ENCODE measurements around the gene RDH13. TPM values are rescaled to one million over a fixed set of nuclear protein-coding genes. Genes with fewer than 3 reads are reported as not detected.

The RDH13 gene
- total and polyA plus RNA-seq, 2 of the 8 experiments (the other 6 are each of a cell fraction or from before 2014, with no cell fraction given) = 15.9 to 31.5 TPM

DNA sequence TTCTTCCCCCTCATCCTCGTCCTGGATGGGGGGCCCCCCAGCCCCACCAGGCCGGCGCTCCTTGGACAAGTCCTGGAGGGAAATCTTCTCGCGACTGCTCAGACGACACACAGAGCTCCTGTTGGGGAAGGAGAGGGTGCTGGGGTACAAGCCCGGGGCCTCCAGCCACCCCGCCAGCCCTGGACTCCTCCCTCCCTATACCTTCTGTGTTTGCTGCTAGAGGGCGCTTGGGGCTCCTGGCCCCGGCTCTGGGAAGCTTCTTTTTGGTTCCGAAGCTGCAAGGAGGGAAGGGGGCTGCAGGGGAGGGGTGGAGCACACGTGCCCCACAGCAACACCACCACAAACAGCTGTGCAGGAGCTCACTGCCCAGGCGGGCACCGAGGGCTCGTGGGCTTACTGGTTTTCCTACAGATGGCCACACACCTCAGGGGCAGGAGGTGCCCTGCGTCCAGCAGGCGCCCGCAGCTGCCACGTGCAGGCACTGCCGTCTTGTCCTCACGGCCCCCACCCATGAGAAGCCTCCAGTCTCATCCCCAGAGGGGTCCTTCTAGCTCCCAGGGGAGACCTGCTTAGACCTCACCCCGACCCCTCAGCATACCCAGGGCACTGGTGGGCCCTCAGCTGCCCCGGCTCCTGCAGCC is 33.2 kb upstream of the RDH13 start (continued):
- TF ChIP-seq HDAC2 (IDR thresholded peaks at IDR 0.05; ENCODE audit: borderline replicate concordance in 1 of 2, low read depth in 2 of 2, low read length in 2 of 2) (no peak), RNF2 (IDR thresholded peaks at IDR 0.05; ENCODE audit: borderline replicate concordance, low read depth, low read length, missing control alignments, poor library complexity, severe bottlenecking) (no peak), RAD21 (IDR thresholded peaks at IDR 0.05 in 1 of 2, conservative IDR thresholded peaks at IDR 0.05 in 1 of 2; ENCODE audit: low read depth in 2 of 2, low read length in 2 of 2) (peak; percentile 11 to 25; a peak in 1 of 4 replicates)
